HepG2 (cell line): ENCODE measurements around the gene UBL4B. TPM values are rescaled to one million over a fixed set of nuclear protein-coding genes. Genes with fewer than 3 reads are reported as not detected.
A peak's percentile ranks its signal among the peaks of the same experiment; 100 is the strongest.

ENCODE experiments used
- ARID5B ChIP-seq: IDR thresholded peaks from 2 replicates; pipeline ENCODE4 v1.4.0; 2020; ENCODE audit warnings: mild to moderate bottlenecking, missing genetic modification reagents
- ETV5 ChIP-seq: IDR thresholded peaks from 2 replicates; pipeline ENCODE4 v1.6.1; 2018; ENCODE audit warnings: missing biosample characterization, missing genetic modification reagents, inconsistent platforms, borderline replicate concordance
- FLYWCH1 ChIP-seq: sonication (generic); formaldehyde crosslinking; IDR thresholded peaks from 2 replicates; pipeline ENCODE4 v1.8.1; 2023; ENCODE audit warnings: mild to moderate bottlenecking, missing genetic modification reagents
- FOXA3 ChIP-seq: IDR thresholded peaks from 2 replicates; pipeline ENCODE4 v1.6.1; 2016; ENCODE audit warnings: missing genetic modification reagents, missing compliant biosample characterization
- HHEX ChIP-seq: IDR thresholded peaks from 2 replicates; pipeline ENCODE4 v1.6.1; 2016; ENCODE audit warnings: control low read depth
- KMT2B ChIP-seq: IDR thresholded peaks from 2 replicates; pipeline ENCODE4 v1.6.1; 2016; ENCODE audit warnings: missing genetic modification reagents, missing compliant biosample characterization
- MED8 ChIP-seq: sonication (generic); formaldehyde crosslinking; IDR thresholded peaks from 2 replicates; pipeline ENCODE4 v1.8.1; 2023; ENCODE audit warnings: mild to moderate bottlenecking, missing genetic modification reagents; ENCODE audit not compliant: insufficient replicate concordance
- NR2F2 ChIP-seq: IDR thresholded peaks from 2 replicates; pipeline ENCODE4 v1.6.1; 2012; ENCODE audit warnings: low read depth, inconsistent platforms, borderline replicate concordance
- ONECUT2 ChIP-seq: sonication (generic); formaldehyde crosslinking; IDR thresholded peaks from 2 replicates; pipeline ENCODE4 v1.4.0; 2020; ENCODE audit warnings: missing genetic modification reagents
- SOX5 ChIP-seq: IDR thresholded peaks from 2 replicates; pipeline ENCODE4 v1.6.1; 2016; ENCODE audit warnings: borderline replicate concordance
- THRA ChIP-seq: sonication (generic); formaldehyde crosslinking; IDR thresholded peaks from 2 replicates; pipeline ENCODE4 v1.4.0; 2020; ENCODE audit warnings: missing genetic modification reagents, borderline replicate concordance
- ZBTB8A ChIP-seq: sonication (generic); formaldehyde crosslinking; IDR thresholded peaks from 2 replicates; pipeline ENCODE4 v1.4.0; 2020; ENCODE audit warnings: mild to moderate bottlenecking, low read depth, missing genetic modification reagents, borderline replicate concordance
- ZNF124 ChIP-seq: sonication (generic); formaldehyde crosslinking; IDR thresholded peaks from 2 replicates; pipeline ENCODE4 v1.4.0; 2020; ENCODE audit warnings: missing genetic modification reagents
- ZNF326 ChIP-seq: sonication (generic); formaldehyde crosslinking; IDR thresholded peaks from 2 replicates; pipeline ENCODE4 v1.4.0; 2020; ENCODE audit warnings: missing genetic modification reagents, borderline replicate concordance
- ZNF367 ChIP-seq: sonication (generic); formaldehyde crosslinking; IDR thresholded peaks from 2 replicates; pipeline ENCODE4 v1.4.0; 2020; ENCODE audit warnings: missing genetic modification reagents, borderline replicate concordance
- ZNF431 ChIP-seq: sonication (generic); formaldehyde crosslinking; IDR thresholded peaks from 2 replicates; pipeline ENCODE4 v1.9.0; 2022; ENCODE audit warnings: missing genetic modification reagents, low read depth, mild to moderate bottlenecking, borderline replicate concordance
- ZNF496 ChIP-seq: sonication (generic); formaldehyde crosslinking; IDR thresholded peaks from 2 replicates; pipeline ENCODE4 v1.8.1; 2023; ENCODE audit warnings: mild to moderate bottlenecking, moderate library complexity, missing genetic modification reagents; ENCODE audit not compliant: insufficient replicate concordance
- ZNF547 ChIP-seq: sonication (generic); formaldehyde crosslinking; IDR thresholded peaks from 2 replicates; pipeline ENCODE4 v1.5.1; 2020; ENCODE audit warnings: mild to moderate bottlenecking, missing genetic modification reagents
- ZNF558 ChIP-seq: sonication (generic); formaldehyde crosslinking; IDR thresholded peaks from 2 replicates; pipeline ENCODE4 v1.9.0; 2022; ENCODE audit warnings: mild to moderate bottlenecking, missing genetic modification reagents, borderline replicate concordance
- ZNF619 ChIP-seq: sonication (generic); formaldehyde crosslinking; IDR thresholded peaks from 2 replicates; pipeline ENCODE4 v1.4.0; 2020; ENCODE audit warnings: mild to moderate bottlenecking, missing genetic modification reagents
- ZNF841 ChIP-seq: sonication (generic); formaldehyde crosslinking; IDR thresholded peaks from 2 replicates; pipeline ENCODE4 v1.8.1; 2023; ENCODE audit warnings: missing genetic modification reagents, borderline replicate concordance
- polyA plus RNA-seq, 8 experiments: library from polyadenylated mRNA; depleted of rRNA in 3 of 8; stranded (reverse) in 7 of 8; unstranded in 1 of 8; fragments of >200 nt; fragmentation: Illumina TruSeq in 4 of 8; extraction: Trizol in 4 of 8; gene quantifications; 2 replicates each; pipeline versions ENCODE4 v1.2.1 to v1.2.3, GENCODE V29; 2011 to 2016; ENCODE audit warnings: low read depth in 4 of 8, missing spikeins in 1 of 8, mixed read lengths in 1 of 8; ENCODE audit not compliant: insufficient read depth in 1 of 8
- total RNA-seq, 5 experiments: library from RNA; depleted of rRNA; stranded (reverse); fragments of >200 nt; fragmentation: Illumina TruSeq; extraction: Trizol; gene quantifications; 2 replicates each; pipeline ENCODE4 v1.2.3, GENCODE V29; 2016; ENCODE audit warnings: low read depth in 1 of 5
- TF ChIP-seq, protein P1 (sequence below): sonication (generic); formaldehyde crosslinking; IDR thresholded peaks from 2 replicates; pipeline ENCODE4 v1.8.1; 2023; ENCODE audit warnings: mild to moderate bottlenecking, inconsistent platforms, moderate library complexity, missing genetic modification reagents, borderline replicate concordance
- TF ChIP-seq, protein P2 (sequence below): sonication (generic); formaldehyde crosslinking; IDR thresholded peaks from 2 replicates; pipeline ENCODE4 v1.8.0; 2022; ENCODE audit warnings: mild to moderate bottlenecking, missing genetic modification reagents, moderate library complexity
- TF ChIP-seq, protein P3 (sequence below): IDR thresholded peaks from 2 replicates; pipeline ENCODE4 v1.6.1; 2016; ENCODE audit warnings: low read depth, borderline replicate concordance

UBL4B gene
- total and polyA plus RNA-seq, 2 of the 13 experiments (the other 11 are each of a cell fraction or from before 2014, with no cell fraction given) = not detected

DNA sequence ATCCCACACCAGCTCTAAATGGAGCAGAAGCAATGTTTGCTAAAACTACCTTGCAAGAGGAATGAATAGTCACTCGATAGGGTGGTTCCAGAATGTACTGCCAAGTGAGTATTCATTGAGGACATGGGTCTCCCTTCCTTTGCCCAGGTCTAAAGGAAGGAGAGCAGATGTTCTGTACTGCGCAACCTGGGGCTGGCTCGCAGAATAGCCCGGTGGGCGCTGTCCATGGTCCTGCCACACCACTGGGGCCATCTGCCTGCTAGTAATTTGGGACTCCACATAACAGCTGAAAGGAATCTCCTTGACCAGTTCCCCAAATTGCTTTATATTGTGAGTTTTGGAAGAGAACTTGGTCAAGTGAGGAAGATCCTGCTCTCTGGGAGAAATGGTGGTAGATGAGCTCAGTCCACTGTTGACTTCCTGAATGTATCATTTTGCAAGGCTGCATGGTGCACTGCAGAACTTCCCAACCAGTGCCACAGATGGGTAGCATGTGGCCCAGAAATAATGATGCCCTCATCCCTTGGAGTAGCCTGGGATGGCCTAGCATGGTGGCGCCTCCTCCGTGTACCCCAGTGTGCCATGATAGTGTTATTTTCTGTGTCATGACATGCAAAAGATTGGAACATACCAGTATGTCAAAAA, 43.8 kb downstream of the UBL4B start (continued):
- TF ChIP-seq THRA (CRISPR knock-in tag) = no peak
- no peak for TF ChIP-seq ZNF547
- TF ChIP-seq ARID5B (CRISPR knock-in tag) = peak; percentile 39; the same call in 1 of the 2 replicates
- no peak for TF ChIP-seq MED8 (CRISPR knock-in tag)
- TF ChIP-seq ZNF841 (CRISPR knock-in tag) = no peak
- no peak for TF ChIP-seq SOX5 (CRISPR knock-in tag)
- TF ChIP-seq ZNF619 (CRISPR knock-in tag) = no peak
- no peak for TF ChIP-seq ZNF367 (CRISPR knock-in tag)
- TF ChIP-seq, protein P1, sequence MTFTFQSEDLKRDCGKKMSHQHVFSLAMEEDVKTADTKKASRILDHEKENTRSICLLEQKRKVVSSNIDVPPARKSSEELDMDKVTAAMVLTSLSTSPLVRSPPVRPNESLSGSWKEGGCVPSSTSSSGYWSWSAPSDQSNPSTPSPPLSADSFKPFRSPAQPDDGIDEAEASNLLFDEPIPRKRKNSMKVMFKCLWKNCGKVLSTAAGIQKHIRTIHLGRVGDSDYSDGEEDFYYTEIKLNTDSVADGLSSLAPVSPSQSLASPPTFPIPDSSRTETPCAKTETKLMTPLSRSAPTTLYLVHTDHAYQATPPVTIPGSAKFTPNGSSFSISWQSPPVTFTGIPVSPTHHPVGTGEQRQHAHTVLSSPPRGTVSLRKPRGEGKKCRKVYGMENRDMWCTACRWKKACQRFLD (CRISPR knock-in tag) = no peak
- peak; percentile 69; the same call in 1 of the 2 replicates for TF ChIP-seq ZNF431 (CRISPR knock-in tag)
- TF ChIP-seq ETV5 = 0 out of 2 replicates have a peak, but pooled peaks have one; percentile 25
- TF ChIP-seq ZNF326 = no peak
- TF ChIP-seq, protein P2, sequence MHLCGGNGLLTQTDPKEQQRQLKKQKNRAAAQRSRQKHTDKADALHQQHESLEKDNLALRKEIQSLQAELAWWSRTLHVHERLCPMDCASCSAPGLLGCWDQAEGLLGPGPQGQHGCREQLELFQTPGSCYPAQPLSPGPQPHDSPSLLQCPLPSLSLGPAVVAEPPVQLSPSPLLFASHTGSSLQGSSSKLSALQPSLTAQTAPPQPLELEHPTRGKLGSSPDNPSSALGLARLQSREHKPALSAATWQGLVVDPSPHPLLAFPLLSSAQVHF = no peak
- no peak for TF ChIP-seq FOXA3 (CRISPR knock-in tag)
- no peak for TF ChIP-seq FLYWCH1 (CRISPR knock-in tag)
- no peak for TF ChIP-seq HHEX (CRISPR knock-in tag)
- no peak for TF ChIP-seq ZBTB8A (CRISPR knock-in tag)
- TF ChIP-seq ZNF558 (CRISPR knock-in tag) = peak; percentile 28; the same call in 1 of the 2 replicates
- TF ChIP-seq ONECUT2 (CRISPR knock-in tag) = no peak
- TF ChIP-seq ZNF124 (CRISPR knock-in tag) = 0 out of 2 replicates have a peak, but pooled peaks have one; percentile 62
- TF ChIP-seq ZNF496 (CRISPR knock-in tag) = no peak
- no peak for TF ChIP-seq NR2F2
- TF ChIP-seq KMT2B (CRISPR knock-in tag) = no peak
- TF ChIP-seq, protein P3, sequence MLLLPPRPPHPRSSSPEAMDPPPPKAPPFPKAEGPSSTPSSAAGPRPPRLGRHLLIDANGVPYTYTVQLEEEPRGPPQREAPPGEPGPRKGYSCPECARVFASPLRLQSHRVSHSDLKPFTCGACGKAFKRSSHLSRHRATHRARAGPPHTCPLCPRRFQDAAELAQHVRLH = no peak
